Esophagus squamous epithelium (tissue), 4 donors: ENCODE results near the gene LBR.

Experiments
- CTCF ChIP-seq, 6 experiments: fragments of 450-650 bp in 4 of 6; fragments of 200-600 bp in 2 of 6; sonication (generic) in 2 of 6; IDR thresholded peaks; one replicate each; pipeline ENCODE4 v1.5.1; 2016 to 2019; ENCODE audit warnings: antibody characterized with exemption in 6 of 6, mild to moderate bottlenecking in 4 of 6, moderate library complexity in 4 of 6
- POLR2A ChIP-seq, 4 donors: fragments of 450-650 bp; IDR thresholded peaks; one replicate each; pipeline ENCODE4 v1.6.1; 2017; ENCODE audit warnings: antibody characterized with exemption in 4 of 4, mild to moderate bottlenecking in 4 of 4, moderate library complexity in 3 of 4

GRCh38 chr1:225451840-225452515 lies 24.1 kb upstream of the LBR start:
- no peak for TF ChIP-seq CTCF (IDR thresholded peaks at IDR 0.05)
- TF ChIP-seq POLR2A (IDR thresholded peaks at IDR 0.05) = no peak
